ENCODE measurements around the gene POLR1C.
A peak's percentile ranks its signal among the peaks of the same experiment; 100 is the strongest.
"Not testable (repeated sequence)": the region's sequence is repeated elsewhere in the genome, so short reads cannot be mapped to it uniquely, and the experiment has no call there.

POLR1C gene

DNA sequence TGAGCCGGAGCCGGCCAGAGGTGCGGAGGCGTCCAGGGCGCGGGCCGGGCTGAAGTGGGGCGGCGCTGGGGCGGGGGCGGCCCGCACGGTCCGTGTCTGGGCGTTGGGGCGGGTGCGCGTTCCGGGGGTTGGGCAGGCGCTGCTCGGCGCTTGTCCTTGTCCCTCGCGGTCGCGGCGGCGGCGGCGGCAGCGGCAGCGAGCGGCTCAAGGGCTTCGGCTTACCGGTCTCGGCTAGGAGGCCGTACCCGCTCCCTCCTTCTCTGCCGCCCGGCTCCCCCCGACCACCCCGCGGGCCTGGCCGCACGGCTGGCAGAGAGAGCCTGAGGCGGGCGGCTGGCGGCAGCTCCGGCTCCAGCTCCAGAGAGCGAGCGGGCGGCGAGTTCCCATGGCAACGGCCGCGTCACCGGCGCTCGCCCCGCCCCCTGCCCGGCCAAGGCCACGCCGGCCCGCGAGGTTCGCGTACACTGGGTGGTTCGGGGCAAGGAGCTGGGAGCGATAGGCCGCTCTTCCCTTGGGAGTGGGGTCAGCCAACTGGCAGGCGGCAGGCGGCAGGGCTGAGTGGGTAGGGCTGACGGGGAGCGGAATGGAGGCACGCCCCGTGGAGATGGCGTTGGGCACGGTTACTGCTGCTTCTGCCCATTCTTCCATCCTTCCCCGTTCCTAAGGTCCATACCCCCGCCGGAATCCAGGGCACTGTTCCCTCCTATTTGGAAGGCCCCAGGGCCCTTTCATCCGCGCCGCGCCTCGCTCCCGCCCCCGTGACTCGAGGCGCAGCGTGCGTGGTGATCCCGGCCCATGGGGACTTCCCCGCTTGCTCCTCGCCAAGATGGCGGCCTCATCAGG, 6.7 kb upstream of the POLR1C start, which contains the start of gene LRRC73:
TSS of gene LRRC73 (minus strand) at position 363 of the 843 bp plus-strand sequence. CDS start 561 bp downstream, outside the sequence.
- DNase-seq (ENCODE audit: low read depth), result peak; percentile 66

DNA sequence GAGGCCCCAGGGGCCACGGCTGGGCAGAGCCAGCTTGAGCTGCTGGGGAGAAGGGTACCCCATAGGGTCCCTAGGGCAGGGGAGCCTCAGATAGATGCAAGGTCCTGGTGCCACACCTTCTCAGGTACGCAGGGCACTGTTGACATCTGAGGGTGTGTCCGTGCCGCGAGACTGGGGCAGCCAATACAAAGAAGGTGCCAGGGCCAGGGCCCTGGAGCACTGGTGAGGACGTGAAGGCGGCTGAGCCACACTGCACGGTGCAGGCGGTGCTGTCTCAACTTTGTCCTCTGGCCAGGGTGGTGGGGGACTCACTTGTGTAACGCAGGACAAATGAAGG, 6.1 kb upstream of the POLR1C start:
- no peak for DNase-seq (ENCODE audit: low read depth)

DNA sequence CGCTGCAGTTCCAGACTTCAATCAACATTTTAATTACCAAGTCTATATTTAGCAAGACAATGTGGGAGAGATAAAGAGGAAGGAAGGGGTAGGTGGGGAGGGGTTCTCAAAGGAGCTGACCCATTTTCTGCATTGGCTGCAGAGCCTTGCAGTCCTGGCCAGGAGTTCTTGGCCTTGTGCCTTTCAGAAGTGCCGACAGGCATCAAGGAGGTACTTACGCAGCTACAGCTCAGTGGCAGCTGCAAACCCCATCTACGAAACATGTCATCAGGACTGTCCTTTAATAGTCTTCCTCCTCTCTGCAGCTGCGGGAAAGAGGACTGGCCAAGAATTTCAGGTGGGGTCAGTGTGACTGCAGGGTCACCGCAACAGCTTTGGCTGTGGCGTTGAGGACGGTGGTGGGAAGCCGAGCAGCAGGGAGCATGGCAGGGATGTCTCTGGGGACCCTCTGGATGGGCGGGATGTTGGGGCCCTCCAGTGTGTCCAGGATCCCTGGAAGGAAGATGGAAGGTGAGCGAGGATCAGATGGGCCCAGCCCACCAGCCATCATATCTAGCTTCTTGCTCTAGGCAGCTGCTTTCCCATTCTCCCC, 5.0 kb upstream of the POLR1C start:
- DNase-seq (ENCODE audit: low read depth), result no peak

DNA sequence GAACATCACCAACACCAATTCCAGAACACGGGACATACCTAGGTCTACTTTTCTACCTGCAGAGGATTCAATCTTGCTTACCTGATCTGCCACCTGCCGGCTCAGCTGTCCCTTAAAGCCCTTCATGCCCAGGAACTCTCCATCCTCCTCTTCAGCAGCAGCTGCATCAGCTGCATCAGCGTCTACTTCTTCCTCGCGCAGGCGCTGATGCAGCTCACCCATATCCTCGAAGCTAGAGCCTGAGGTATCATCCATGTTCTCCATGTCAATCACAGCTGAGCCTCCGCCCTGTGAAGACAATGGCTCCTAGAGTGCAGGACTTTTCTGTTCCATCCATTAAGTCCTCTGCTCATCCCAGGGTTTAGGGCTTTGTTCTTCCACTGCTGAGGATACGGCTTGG, 1.1 kb upstream of the POLR1C start:
- DNase-seq (ENCODE audit: low read depth), result no peak

GRCh38 chr6:43516367-43516696, 557 bp upstream of the POLR1C start:
- DNase-seq (ENCODE audit: low read depth), result no peak

- no peak for DNase-seq (ENCODE audit: low read depth)
These were observed 842 bp downstream of the POLR1C start for GRCh38 chr6:43517505-43518357.

- no peak for DNase-seq (ENCODE audit: low read depth)
These were observed 3.2 kb downstream of the POLR1C start for GRCh38 chr6:43520097-43520496.

- DNase-seq (ENCODE audit: low read depth), result no peak
These were observed 4.9 kb downstream of the POLR1C start for GRCh38 chr6:43521836-43522235.

- no peak for DNase-seq (ENCODE audit: low read depth)
These were observed 5.8 kb downstream of the POLR1C start for GRCh38 chr6:43522547-43523261.

DNA sequence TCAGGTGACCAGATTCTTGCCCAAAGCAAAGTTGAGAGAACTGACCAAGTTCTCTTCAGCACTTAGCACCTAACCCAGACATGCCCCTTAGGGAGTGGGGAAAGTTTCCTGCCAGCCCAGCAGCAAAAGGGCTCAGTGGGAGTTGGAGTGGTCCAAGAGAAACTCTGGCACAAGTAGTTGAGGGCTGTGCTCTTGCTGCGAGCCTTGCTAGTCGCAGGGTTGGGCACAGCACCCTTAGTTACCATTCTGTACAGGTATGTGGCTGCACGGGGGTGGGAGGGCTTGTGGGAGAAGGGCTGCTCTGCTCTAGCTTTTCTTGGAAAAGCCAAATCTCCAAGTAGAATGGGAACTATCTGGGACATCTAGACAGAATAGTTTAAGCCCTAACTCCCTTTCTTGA, 6.4 kb downstream of the POLR1C start:
- DNase-seq (ENCODE audit: low read depth), result no peak

GRCh38 chr6:43524483-43524961, 7.6 kb downstream of the POLR1C start:
- DNase-seq (ENCODE audit: low read depth), result no peak

GRCh38 chr6:43532201-43532600, 15.3 kb downstream of the POLR1C start:
- DNase-seq (ENCODE audit: low read depth), result no peak

DNA sequence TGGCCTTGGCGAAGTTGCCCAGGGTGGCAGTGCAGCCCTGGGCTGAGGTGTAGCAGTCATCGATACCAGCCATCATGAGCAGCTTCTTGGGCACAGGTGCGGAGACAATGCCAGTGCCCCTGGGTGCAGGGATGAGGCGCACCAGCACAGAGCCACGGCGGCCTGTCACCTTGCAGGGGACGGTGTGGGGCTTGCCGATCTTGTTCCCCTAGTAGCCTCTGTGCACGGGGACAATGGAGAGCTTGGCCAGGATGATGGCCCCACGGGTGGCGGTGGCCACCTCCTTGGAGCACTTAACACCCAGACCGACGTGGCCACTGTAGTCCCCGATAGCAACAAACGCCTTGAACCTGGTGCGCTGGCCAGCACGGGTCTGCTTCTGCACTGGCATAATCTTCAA, 22.1 kb downstream of the POLR1C start:
- not testable (repeated sequence) for DNase-seq (ENCODE audit: low read depth)

DNA sequence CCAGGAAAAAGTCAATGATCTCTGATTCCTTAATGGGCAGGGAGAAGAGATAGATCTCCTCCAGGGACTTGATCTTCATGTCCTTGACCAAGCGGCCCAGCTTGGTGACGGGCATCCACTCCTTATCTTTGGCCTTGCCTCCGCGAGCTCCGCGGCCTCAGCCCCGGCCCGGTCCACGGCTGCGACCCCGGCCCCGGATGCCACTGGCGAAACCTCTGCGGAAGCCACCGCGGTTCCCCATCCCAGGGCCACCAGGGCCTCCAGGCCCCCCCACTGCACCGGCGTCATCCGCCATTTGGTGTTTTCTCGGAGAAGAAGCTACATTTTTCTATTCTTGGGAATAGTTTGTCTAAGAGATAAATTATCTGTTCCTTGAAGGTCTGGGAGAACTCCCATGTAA, 22.5 kb downstream of the POLR1C start:
- not testable (repeated sequence) for DNase-seq (ENCODE audit: low read depth)

DNA sequence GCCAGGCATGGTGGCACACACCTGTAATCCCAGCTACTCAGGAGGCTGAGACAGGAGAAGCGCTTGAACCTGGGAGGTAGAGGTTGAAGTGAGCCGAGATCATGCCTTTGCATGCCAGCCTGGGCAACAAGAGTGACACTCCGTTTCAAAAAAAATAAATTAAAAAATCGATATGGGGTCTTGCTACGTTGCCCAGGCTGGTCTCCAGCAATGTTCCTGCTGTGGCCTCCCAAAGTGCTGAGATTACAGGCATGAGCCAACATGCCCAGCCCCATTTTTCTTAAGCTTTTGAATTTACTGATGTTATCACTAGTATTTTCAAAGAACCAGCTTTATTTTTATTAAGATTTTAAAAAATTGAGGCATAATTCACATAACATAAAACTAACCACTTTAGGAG, 23.6 kb downstream of the POLR1C start:
- DNase-seq (ENCODE audit: low read depth), result no peak

GRCh38 chr6:43541774-43542471, 25.0 kb downstream of the POLR1C start:
- no peak for DNase-seq (ENCODE audit: low read depth)

GRCh38 chr6:43544461-43544860, 27.6 kb downstream of the POLR1C start:
- no peak for DNase-seq (ENCODE audit: low read depth)

DNA sequence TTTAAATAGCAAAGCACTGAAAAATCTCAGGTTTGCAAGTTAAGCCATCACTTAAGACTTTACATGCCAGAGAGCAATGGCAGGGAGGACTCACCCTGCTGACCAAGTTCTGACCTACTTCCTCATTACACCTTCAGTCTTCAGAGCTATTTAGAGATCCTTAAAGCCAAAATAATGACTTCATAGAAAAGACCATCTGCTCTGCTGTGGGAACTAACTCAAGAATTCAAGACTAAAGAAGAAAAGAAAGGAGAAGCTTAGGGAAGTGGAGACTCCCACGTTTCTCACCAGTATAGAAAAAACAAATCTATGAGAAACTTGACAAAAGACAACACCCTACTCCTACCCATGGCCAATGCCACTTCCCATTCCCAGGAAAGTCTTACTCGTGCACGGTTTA, 30.3 kb downstream of the POLR1C start:
- DNase-seq (ENCODE audit: low read depth), result no peak

DNA sequence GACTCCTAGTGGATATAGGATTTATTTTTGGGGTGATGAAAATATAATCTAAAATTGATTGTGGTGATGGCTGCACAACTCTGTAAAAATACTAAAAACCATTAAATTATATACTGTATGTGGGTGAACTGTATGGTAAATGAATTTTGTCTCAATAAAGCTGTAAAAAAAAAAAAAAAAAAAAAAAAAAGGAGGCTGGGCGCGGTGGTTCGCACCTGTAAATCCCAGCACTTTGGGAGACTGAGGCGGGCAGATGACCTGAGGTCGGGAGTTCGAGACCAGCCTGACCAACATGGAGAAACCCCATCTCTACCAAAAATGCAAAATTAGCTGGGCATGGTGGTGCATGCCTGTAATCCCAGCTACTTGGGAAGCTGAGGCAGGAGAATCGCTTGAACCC, 40.7 kb downstream of the POLR1C start:
- DNase-seq (ENCODE audit: low read depth), result not testable (repeated sequence)

- no peak for DNase-seq (ENCODE audit: low read depth)
These were observed 42.4 kb downstream of the POLR1C start for GRCh38 chr6:43559328-43559727.

GRCh38 chr6:43570876-43571441, 54.1 kb downstream of the POLR1C start:
- no peak for DNase-seq (ENCODE audit: low read depth)
